ENCODE measurements around the gene ZNRD2. TPM values are rescaled to one million over a fixed set of nuclear protein-coding genes. Genes with fewer than 3 reads are reported as not detected.

Gene ZNRD2
- total and polyA plus RNA-seq, 12 donors, result 9.4 to 135 (median 56.0) TPM

- intact Hi-C loops (cut with DNase I), result no loop called here
- no peak overlapping the region for H3K4me3 ChIP-seq
- H3K36me3 ChIP-seq (replicated peaks in 1 of 2), result peaks cover 0 to 62% of the 10 kb centered on the region in 2 donors
Measured at GRCh38 chr11:65606876-65607613, 36.8 kb downstream of the ZNRD2 start.

GRCh38 chr11:65607614-65608426, 37.5 kb downstream of the ZNRD2 start:
- DNase-seq, result no peak
- H3K9me3 ChIP-seq (replicated peaks in 1 of 3), result no peaks in the 10 kb centered on the region
- H3K36me3 ChIP-seq (replicated peaks in 1 of 2), result peaks cover 0 to 60% of the 10 kb centered on the region in 2 donors
- peak overlapping the region in 3 of 5 donors; percentile 30 to 77 (median 73) for H3K27ac ChIP-seq
- H3K4me3 ChIP-seq, result no peak overlapping the region
- TF ChIP-seq POLR2A (IDR thresholded peaks at IDR 0.05), result no peak
- no peak for TF ChIP-seq CTCF (IDR thresholded peaks at IDR 0.05)
- intact Hi-C loops (cut with DNase I), result no loop called here
- H3K4me1 ChIP-seq (replicated peaks in 1 of 2), result peaks cover 17 to 51% of the 10 kb centered on the region in 2 donors
- H3K27me3 ChIP-seq, result no peaks in the 10 kb centered on the region
- 71 to 94% (median 79%) methylated on average over 16 to 37 of the region's 37 CpGs for WGBS, 4 donors

More at GRCh38 chr11:65606876-65607613, 36.8 kb downstream of the ZNRD2 start:
- Histone ChIP-seq H3K27me3 (no peaks in the 10 kb centered on the region), H3K4me1 (replicated peaks in 1 of 2) (peaks cover 11 to 43% of the 10 kb centered on the region in 2 donors), H3K9me3 (replicated peaks in 1 of 3) (no peaks in the 10 kb centered on the region), H3K27ac (peak overlapping the region in 3 of 5 donors; percentile 30 to 86 (median 79))
- 30 to 53% (median 43%) methylated on average over 15 to 67 of the region's 67 CpGs for WGBS, 4 donors
- TF ChIP-seq CTCF (IDR thresholded peaks at IDR 0.05), result no peak
- TF ChIP-seq POLR2A (IDR thresholded peaks at IDR 0.05), result no peak
- DNase-seq, result peak; percentile 91 to 98 (median 96)

DNA sequence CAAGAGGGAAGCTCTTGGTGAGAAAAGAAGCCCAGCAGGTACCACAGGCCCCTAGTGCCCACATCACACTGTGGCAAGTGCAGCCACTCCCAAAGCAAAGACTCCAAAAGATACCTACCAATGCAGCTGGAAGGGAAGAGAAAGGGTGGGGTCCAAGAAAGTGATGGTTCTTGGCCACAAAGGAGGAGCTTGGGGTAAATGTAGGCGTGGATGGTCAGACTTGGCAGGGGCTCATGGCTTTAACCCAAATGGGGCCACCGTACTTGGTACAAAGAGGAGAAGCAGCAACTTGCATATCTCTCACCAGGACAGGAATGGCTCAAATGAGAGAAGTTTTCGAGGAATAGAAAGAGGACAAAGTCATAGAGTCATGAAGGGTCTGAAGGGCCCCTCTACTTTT, 39.0 kb downstream of the ZNRD2 start:
- DNase-seq, result no peak
- peaks cover 24 to 56% of the 10 kb centered on the region in 2 donors for H3K4me1 ChIP-seq (replicated peaks in 1 of 2)
- H3K36me3 ChIP-seq (replicated peaks in 1 of 2), result peaks cover 0 to 45% of the 10 kb centered on the region in 2 donors

More for the DNA sequence above, 39.0 kb downstream of the ZNRD2 start:
- 59 to 83% (median 75%) methylated on average over 3 of the region's 3 CpGs for WGBS, 4 donors
- intact Hi-C loops (cut with DNase I), result no loop called here
- peak overlapping the region in 1 of 5 donors; percentile 48 for H3K27ac ChIP-seq
- TF ChIP-seq CTCF (IDR thresholded peaks at IDR 0.05) (no peak), POLR2A (IDR thresholded peaks at IDR 0.05) (no peak)
- no peaks in the 10 kb centered on the region for H3K27me3 ChIP-seq
- H3K9me3 ChIP-seq (replicated peaks in 1 of 3), result no peaks in the 10 kb centered on the region
- H3K4me3 ChIP-seq, result no peak overlapping the region
